Lung (tissue), 12 donors: ENCODE measurements around the gene MAP3K20. TPM values are rescaled to one million over a fixed set of nuclear protein-coding genes. Genes with fewer than 3 reads are reported as not detected.
"Not testable (repeated sequence)": the region's sequence is repeated elsewhere in the genome, so short reads cannot be mapped to it uniquely, and the experiment has no call there.

ENCODE experiments used
- ATAC-seq: fragments of 200-7000 bp; cut with Tn5 transposase; one replicate; pipeline ENCODE4 v1.9.1; 2020; ENCODE audit warnings: moderate number of reproducible peaks; ENCODE audit not compliant: insufficient read depth, low FRiP score
- DNase-seq, 3 donors: peaks; one replicate each; pipeline ENCODE4 v3.0.0-alpha.2; 2013 to 2017
- H3K27ac ChIP-seq, 2 donors: one replicate each; pipeline ENCODE4 v1.5.1; 2013; ENCODE audit warnings: mild to moderate bottlenecking in 2 of 2, moderate library complexity in 2 of 2, control low read depth in 1 of 2, inconsistent platforms in 1 of 2, low read depth in 1 of 2, low read length in 1 of 2
- H3K27me3 ChIP-seq, 3 donors: one replicate each; pipeline ENCODE4 v1.5.1; 2013; ENCODE audit warnings: low read length in 2 of 3; ENCODE audit not compliant: control insufficient read depth in 3 of 3, insufficient read depth in 3 of 3
- H3K36me3 ChIP-seq, 4 donors: one replicate each; pipeline ENCODE4 v1.5.1; 2013; ENCODE audit warnings: low read length in 4 of 4, mild to moderate bottlenecking in 1 of 4, moderate library complexity in 1 of 4; ENCODE audit not compliant: control insufficient read depth in 4 of 4, insufficient read depth in 4 of 4
- H3K4me1 ChIP-seq, 5 donors: one replicate each; pipeline ENCODE4 v1.5.1; 2013; ENCODE audit warnings: low read length in 5 of 5, mild to moderate bottlenecking in 2 of 5, moderate library complexity in 1 of 5; ENCODE audit not compliant: control insufficient read depth in 5 of 5, insufficient read depth in 5 of 5
- H3K4me3 ChIP-seq: one replicate; pipeline ENCODE4 v1.5.1; 2013; ENCODE audit warnings: mild to moderate bottlenecking, control low read depth, moderate library complexity
- H3K9ac ChIP-seq, 2 donors: one replicate each; pipeline ENCODE4 v1.5.1; 2013; ENCODE audit warnings: low read length in 2 of 2, control low read depth in 1 of 2; ENCODE audit not compliant: insufficient read depth in 1 of 2
- H3K9me3 ChIP-seq, 4 donors: one replicate each; pipeline ENCODE4 v1.5.1; 2013; ENCODE audit warnings: low read length in 3 of 4, mild to moderate bottlenecking in 1 of 4, moderate library complexity in 1 of 4; ENCODE audit not compliant: control insufficient read depth in 4 of 4, insufficient read depth in 3 of 4
- CTCF ChIP-seq: IDR thresholded peaks from 2 replicates; pipeline ENCODE4 v1.5.1; 2012; ENCODE audit warnings: mild to moderate bottlenecking; ENCODE audit errors: control extremely low read depth, extremely low read depth
- WGBS, 2 donors: extraction: QIAGEN DNeasy Blood & Tissue Kit; methylation state at CpG; one replicate each; pipeline ENCODE4 v1.1.7; 2013; 5-methylcytosine and 5-hydroxymethylcytosine counted together
- polyA plus RNA-seq, 2 donors: library from polyadenylated mRNA; stranded (reverse); fragments of 200-250 nt; gene quantifications; one replicate each; pipeline ENCODE4 v1.2.1, GENCODE V29; 2013
- total RNA-seq, 2 donors: library from RNA; depleted of rRNA in 1 of 2; stranded (reverse); fragments of >200 nt in 1 of 2; gene quantifications; one replicate each; pipeline ENCODE4 v1.2.1, GENCODE V29; 2014 to 2021
- donor health status: control.
- donor health status: control.
- donor health status: Bipolar disorder and iron deficiency.
- donor health status: healthy.
- donor health status: DM: yes; HTN: yes; CAD: no.

The MAP3K20 gene
- total and polyA plus RNA-seq, 4 donors: 13.4 to 71.6 (median 31.6) TPM

GRCh38 chr2:173272849-173273248, 197.2 kb downstream of the MAP3K20 start:
- Histone ChIP-seq H3K9me3 (peaks cover 0 to 4% (median 4%) of the 10 kb centered on the region in 4 donors), H3K4me1 (no peaks in the 10 kb centered on the region), H3K9ac (no peak overlapping the region), H3K27ac (no peak overlapping the region), H3K27me3 (no peaks in the 10 kb centered on the region), H3K36me3 (no peaks in the 10 kb centered on the region), H3K4me3 (no peak overlapping the region)
- WGBS, 2 donors: 84 to 92% methylated on average over 3 of the region's 3 CpGs
- no peak for TF ChIP-seq CTCF
- no peak for ATAC-seq
- no peak for DNase-seq

- Histone ChIP-seq H3K9ac (no peak overlapping the region), H3K9me3 (peaks cover 0 to 6% (median 4%) of the 10 kb centered on the region in 4 donors), H3K36me3 (no peaks in the 10 kb centered on the region), H3K4me1 (no peaks in the 10 kb centered on the region), H3K4me3 (no peak overlapping the region), H3K27ac (no peak overlapping the region), H3K27me3 (no peaks in the 10 kb centered on the region)
- DNase-seq (no peak), ATAC-seq (no peak)
- 84 to 91% methylated on average over 3 of the region's 3 CpGs for WGBS, 2 donors
- no peak for TF ChIP-seq CTCF
Measured at GRCh38 chr2:173278794-173279526, 203.3 kb downstream of the MAP3K20 start.

GRCh38 chr2:173279527-173279868, 203.9 kb downstream of the MAP3K20 start:
- Histone ChIP-seq H3K9me3 (peaks cover 0 to 2% (median 0%) of the 10 kb centered on the region in 4 donors), H3K27ac (no peak overlapping the region), H3K27me3 (no peaks in the 10 kb centered on the region), H3K4me1 (no peaks in the 10 kb centered on the region), H3K36me3 (no peaks in the 10 kb centered on the region), H3K4me3 (no peak overlapping the region), H3K9ac (no peak overlapping the region)
- no peak for TF ChIP-seq CTCF
- DNase-seq (no peak), ATAC-seq (no peak)
- WGBS, 2 donors: 70 to 85% methylated on average over 3 of the region's 3 CpGs

GRCh38 chr2:173280853-173281252, 205.2 kb downstream of the MAP3K20 start:
- WGBS, 2 donors: 90 to 94% methylated on average over 11 of the region's 11 CpGs
- Histone ChIP-seq H3K36me3 (no peaks in the 10 kb centered on the region), H3K9ac (no peak overlapping the region), H3K9me3 (peaks cover 0 to 2% (median 0%) of the 10 kb centered on the region in 4 donors), H3K4me1 (no peaks in the 10 kb centered on the region), H3K27me3 (no peaks in the 10 kb centered on the region), H3K4me3 (no peak overlapping the region), H3K27ac (no peak overlapping the region)
- ATAC-seq (no peak), DNase-seq (no peak)
- TF ChIP-seq CTCF: no peak

GRCh38 chr2:173281898-173282297, 206.3 kb downstream of the MAP3K20 start:
- H3K27ac ChIP-seq, H3K36me3 ChIP-seq, ATAC-seq, H3K9ac ChIP-seq, H3K4me1 ChIP-seq, DNase-seq, H3K4me3 ChIP-seq, H3K27me3 ChIP-seq, H3K9me3 ChIP-seq: not testable (repeated sequence)
- WGBS, 2 donors: 90 to 95% methylated on average over 8 of the region's 8 CpGs
